ENCODE data around the gene GNB1L.

The GNB1L gene

DNA sequence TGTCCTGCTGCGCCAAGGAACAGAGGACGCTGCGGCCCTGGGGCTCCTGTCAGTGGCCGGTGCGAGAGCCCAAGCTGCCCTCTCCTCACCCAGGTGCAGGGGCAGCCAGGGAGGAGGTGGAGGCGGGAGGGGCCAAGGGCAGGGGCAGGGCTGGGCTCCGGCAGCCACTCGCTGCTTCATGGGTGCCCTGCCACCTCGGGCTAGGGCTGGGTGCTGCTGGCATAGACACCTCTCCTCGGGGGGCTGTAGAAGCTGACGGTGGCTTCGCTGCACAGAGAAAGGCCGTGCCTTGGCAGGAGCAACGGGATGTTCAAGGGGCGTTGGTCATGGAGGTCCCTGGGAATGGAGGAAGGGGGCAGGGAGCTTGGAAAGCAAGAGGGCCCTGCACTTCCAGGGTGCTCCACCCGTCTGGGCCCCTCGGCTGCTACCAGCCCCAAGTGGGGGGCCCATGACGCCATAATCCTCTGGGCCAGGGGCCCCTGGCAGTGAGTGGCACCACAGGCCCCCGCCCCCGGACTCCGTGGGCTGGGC, 95.7 kb downstream of the GNB1L start:
- DNase-seq: no peak

DNA sequence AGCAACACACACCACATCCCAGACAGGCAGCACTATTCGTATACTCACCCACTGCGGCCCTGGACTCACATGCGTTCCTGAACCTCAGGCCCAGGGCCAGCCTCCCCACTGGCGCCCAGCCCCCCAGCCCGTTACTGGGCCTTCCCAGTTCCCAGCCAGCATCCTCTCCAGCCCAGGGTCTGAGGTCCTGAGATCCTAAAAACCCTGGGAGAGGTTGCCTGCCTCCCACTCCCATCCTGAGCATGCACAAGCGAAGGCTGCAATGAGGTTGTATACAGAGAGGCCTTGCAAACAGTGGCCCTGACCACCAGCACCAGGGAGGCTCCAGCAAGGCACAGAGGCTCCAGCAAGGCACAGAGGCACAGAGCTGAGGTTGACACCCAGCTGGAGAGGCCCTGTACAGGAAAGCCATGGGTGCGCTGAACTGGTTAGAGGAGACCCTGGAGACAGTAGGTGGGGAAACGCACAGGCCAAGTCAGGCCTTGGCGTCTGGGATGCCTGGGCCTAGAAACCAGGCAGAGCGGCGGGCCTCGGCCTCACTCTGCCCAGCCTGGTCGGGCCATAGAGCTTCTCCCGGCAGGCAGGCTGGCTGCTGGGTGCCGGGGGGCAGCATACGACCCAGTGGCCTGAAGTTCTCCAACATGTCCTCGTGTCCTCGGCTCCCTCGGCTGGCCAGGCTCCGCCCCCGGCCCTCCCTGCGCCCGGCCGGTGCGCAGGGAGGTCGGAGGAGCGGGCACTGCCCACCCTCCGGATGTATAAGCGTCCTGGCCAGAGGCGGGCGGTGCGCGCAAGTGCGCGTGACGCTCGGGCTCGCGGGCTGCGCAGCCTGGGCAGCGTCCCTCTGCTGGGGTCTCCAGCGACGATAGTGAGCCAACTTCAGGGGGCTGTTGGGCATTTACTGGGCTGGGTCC, 96.4 kb downstream of the GNB1L start:
- DNase-seq: no peak

DNA sequence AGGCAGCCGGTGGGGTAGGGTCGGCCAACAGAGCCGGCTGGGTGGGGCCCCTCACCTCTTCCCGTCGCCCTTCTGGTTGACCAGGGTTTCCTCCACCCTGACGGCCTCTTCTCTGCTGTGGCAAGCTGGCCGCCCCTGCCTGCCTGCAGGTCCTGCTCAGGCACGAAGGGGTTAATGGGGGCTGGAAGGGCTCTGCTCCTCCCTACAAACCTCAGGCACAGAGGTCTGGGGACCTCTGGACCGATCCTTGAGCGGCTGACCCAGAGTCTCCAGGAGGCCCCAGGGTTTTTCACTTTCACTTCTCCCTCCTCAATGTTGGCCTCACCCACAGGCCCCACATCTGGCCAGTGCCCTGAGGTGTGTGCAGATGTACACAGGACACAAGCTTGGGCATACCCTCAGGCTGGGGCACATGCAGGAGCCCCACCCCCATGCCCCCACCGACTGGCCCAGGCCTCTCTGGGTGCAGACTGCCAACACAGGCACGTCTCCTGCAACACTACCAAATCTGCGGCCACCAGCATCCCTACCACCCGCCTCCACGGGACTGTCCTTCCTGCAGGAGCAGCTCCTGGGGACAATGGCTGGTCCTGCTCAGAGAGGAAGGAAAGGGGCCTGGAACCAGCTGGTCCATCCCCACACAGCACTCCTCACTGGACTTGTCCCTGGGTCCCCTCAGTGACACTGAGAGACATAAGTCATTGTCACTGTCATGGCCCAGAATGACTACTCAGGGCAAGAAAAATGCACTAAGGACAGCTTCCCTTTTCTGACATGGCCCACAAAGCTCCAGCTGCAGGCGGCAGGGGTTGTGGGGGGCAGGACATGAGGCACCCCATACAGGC, 97.3 kb downstream of the GNB1L start:
- DNase-seq: no peak

DNA sequence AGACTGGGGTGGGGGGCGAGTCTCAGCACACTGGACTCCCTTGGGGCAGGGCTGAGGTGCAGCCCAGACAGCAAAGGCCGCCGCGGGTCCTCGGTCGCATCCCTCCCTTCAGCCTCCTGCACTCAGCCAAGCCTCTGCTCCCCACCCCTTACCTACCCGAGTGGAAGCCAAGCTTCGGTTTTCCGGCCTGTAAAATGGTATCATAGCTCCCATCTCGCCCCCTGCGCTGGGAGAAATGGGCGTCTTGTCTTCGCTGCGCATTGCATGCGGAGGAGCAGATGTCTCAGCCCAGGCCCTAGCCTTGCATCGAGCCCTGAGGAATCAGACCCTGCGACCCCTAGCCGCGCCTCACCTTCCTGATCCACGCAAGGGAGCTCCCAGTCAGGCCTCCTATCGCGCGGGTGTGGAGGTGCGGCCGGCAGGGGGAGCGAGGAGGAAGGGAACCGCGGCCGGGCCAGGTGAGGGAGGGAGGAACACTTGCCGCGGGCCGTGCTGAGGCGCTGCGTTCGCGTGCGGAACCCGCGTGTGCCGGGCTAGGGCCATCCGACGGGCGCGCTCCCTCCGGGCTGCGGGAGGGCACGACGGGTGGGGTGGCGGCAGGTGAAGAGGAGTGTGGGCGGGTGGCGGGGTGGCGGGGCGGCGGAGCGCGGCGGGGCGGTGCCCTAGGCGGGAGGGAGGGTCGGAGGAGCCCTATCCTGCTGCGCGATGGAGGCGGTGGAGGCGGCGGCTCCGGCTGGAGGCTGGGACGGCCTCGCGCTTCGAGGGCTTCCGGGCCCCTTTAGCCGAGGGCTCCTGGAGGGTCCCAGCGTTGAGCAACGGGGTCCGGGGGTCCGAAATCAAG, 98.2 kb downstream of the GNB1L start:
- DNase-seq: peak; percentile 62

DNA sequence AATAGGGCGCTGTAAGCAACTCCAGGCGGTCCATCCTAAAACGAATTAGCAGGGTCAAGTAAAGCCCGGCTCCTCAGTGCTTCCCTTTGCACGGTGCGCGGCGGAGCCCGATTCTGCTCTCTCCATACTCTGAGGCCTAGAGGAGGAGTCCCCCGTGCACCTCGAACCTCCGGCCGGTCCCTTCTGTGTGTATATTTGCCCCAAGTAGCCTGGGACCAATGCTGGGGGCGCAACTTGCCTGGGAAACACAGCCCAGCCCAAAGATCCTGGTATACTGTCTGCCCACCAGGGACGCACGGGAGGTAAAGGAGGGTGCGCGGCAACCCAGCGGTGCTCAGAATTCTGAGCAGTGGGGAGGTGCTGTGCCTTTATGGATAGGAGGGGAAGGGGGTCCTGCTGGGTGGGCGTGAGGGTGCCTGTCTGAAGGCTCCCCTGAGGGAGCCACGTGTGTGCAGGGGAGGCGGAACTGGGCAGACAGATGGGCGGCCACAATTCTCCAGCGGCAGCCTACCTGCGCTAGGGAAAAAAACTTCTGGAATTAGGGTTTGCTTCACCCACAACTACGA, 98.9 kb downstream of the GNB1L start:
- no peak for DNase-seq

DNA sequence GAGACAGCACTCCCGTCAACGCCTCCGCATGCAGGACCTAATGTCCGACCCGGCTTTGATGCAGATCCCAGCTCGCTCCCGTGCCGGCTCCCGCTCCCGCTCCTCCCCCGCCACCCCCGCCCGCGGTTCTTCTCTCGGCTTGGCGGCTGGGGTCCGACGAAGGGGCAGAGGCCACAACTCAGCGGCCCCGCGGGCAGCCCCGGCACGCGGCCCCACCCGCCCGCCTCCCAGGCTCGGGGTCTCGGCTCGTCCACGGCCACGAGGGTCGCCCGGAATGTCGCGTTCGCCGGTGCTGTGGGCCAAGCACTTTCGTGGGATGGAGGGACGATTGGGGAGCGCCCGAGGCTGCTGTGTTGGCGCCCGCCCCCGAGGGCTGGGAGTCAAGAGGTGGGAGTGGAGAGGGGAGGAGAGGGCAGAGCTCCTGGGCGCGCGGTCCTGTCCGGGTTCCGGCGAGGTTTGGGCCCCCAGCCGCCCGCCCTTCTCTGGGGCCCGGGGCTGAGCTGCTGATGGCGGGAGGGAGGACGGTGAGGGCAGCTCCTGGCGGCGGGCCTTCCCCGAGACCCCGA, 99.4 kb downstream of the GNB1L start:
- DNase-seq: no peak

DNA sequence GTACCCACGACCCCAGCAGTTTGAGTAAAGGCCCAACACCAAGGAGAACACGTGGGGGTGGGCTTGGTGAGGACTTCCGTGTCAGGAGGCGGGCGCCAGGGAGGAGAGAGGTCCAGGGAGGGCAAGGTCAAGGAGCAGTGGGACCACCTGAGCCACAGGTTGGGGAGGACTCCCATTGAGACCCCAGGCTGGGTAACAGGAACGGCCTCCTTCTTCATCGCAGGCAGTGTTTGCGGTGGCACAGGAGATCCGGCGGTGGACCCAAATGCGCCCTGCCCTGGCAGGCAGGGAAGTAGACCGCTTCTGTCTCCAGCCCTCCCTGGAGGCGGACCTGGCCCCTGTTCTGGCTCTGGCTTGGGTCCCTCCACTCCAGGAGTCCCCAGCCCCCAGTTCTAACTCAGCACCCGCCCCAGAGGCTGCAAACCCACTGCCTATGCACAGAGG, 100.0 kb downstream of the GNB1L start:
- no peak for DNase-seq

DNA sequence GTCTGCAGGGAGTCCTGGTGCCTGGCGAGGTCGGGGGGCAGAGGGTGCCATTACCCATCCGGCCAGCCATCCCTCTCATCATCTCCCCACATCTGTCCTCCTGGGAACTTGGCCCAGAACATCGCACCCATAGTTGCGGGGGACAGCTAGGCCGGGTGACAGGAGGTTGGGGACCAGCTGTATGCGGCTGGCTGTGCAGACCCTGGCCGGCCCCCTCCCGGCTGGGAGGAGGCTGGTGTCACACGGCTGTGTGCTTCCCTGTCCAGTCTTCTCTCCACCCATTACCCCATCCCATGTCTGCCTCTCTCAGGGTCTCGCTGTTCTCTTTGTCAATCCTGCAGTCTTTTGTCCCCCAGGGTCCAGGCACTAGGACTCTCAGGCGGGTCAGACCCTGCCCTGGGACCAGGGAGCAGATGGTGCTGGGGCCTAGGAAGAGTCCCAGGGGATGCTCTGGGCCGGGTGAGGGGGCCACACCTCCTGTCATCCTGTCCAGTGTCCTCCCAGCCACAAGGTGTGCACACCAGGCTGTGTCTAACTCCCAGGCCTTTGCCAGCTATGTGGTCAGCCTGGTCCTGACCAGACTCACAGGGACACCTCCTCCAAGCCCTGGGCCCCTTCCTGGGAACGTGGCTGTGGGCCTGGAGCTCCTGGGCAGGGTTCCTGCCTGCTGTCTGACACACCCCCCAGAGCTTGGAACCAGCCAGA, 100.5 kb downstream of the GNB1L start:
- DNase-seq: no peak

DNA sequence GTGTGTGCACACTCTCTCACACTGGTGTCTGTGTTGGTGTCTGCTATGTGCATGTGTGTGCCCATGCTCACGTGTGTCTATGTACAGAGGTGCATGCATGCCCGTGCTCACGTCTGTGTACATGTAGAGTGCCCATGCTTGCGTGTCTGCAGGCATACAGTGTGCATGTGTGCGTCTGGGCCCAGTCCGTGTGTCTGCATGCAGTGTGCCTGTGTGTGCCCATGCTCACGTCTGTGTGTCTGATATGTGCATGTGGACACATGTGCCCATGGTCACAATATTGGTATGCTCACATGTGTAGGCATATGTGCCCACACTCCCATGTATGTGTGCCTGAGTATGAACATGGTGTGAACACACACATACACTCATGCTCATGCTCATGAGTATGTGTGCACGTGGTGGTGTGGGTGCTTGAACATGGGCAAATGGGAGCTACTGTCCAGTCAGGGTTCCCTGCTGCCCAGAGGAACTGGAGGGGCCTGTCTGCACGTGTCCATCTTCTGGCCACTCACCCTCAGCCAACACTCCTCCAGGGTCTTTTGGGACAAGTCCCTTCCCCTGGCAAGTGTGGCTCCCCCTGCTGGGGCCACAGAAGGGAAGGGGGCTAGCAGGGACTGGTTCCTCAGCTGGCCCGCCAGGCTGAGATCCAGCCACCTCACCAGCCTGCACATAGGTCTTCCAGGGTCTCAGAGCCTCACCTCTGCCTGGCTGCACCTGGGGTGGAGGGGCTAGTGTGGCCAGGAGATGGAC, 101.4 kb downstream of the GNB1L start:
- DNase-seq: no peak

DNA sequence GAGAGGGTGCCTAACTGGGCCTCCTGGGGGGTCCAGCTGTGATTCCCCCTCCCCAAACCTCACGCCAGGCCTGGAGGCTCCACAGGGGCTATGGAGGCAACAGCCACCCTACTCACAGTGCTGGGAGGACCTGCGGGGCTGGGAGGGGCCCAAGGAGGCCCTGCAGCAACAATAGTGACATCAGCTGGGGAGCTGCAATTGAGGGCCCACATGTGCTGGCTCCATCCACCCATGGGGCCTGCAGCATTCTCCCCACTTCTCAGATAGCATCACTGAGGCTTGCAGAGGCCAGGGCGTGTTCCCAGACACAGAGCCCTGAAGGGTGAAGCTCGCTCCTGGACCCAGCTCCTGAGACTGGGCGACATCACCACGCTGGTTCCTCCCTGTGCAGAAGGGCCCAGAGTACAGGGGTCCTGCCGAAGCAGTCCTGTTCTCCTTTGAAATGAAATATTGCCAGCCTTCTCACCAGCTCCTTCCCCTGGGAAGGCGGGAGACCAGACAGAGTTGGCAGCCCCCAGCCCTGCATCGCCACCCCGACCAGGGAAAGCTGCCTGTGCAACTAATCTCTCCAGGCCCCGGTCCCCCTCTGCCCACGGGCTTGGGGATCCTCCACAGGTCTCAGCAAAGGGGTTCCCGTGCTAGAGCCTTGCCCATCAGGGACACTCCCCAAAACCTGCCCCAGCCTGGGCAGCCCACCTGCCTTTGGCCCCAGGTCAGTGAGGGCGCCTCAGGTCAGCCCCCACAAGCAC, 103.0 kb downstream of the GNB1L start:
- DNase-seq: no peak

DNA sequence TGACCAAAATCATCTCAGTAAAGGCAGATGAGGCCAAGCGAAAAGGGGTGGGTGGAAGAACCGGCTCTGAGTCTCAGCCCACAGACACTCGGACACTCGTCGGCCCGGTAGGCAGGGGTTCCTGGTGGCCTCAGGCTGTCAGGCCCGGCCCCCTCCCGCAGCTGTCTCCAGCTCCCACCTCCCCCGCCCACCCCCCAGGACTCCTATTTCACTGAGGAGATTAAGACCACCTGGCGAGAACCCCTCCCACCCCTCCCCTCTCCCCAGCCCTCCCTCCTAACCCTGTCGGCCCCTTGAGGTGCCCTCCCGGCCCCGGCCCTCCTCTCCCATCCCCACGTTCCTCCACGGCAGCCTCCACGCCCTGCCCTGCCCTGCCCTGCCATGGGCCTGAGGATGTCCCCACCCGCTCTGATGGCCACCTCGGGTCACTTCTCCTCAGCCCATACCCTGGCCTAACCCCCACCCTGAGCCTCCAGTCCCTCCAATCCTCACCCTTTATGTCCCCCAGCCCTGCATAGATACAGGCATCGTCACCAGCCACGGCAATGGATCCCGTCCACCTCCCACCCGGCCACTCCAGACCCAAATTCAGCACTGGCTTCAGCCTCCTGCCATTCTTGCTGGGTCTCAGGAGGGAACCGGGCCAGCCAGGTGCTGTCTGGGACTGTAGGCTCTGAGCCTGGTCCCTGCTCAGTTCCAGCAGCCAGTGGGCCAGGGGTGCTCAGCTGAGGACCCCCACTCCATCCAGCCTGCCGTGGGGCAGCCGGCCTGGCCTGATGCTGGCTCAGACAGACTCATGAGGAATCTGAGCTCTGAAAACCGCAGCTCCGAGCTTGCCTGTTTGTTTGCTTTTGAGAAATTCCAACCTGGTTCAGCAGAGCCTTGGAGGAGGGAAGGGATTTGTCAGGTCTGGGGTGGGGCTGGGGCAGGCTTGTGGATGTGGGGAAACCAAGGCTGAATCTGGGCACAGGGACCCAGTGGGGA, 103.9 kb downstream of the GNB1L start:
- no peak for DNase-seq

DNA sequence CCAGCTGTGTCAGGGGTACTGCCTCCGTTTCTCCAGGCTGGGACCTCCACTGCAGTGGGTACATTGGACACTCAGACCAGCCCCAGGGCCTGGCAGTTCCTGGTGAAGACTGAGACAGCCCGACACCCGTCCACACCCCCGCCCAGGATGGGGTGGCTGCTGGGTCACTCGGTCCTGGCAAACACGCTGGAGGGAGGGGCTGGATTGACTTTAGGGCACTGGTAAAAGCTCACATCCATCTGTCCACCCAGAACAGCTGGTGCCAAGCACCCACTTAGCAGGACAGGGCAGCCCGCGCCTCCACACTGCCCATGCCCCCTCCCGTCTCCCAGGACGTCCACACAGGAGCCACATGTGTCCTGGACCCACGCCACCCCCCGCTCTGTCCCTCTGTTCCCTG, 104.8 kb downstream of the GNB1L start:
- DNase-seq: no peak

DNA sequence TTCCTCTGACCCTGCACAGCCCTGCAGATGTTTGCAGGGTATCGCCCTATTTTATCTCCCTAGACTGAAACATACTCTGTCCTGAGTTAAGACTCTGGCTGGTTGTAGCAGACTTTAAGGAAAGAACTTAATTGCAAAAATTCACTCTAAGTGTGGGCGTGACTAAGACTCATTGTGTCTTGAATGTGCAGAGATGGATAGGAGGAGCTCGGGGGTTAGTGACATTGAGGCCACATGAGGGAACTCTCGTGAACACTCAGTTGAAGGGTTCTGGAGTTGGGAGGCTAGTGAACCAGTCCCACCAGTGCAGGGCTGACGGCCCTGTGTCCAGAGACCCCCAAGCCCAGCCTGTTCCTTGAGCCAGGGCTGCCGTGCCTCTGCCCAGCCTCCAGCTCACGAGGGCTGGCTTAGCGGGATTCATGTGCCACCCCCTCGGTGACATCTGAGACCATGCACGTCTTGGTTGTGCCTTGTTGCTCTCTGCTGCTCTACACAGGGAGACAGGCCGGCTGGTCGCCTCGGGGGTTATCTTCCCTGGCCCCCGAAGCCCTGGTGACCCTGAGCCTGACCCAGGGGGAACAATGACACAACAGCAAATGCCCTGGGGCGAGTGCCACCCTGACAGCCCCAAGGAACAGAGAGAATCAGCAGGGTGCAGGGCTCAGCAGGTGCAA, 105.5 kb downstream of the GNB1L start:
- no peak for DNase-seq

DNA sequence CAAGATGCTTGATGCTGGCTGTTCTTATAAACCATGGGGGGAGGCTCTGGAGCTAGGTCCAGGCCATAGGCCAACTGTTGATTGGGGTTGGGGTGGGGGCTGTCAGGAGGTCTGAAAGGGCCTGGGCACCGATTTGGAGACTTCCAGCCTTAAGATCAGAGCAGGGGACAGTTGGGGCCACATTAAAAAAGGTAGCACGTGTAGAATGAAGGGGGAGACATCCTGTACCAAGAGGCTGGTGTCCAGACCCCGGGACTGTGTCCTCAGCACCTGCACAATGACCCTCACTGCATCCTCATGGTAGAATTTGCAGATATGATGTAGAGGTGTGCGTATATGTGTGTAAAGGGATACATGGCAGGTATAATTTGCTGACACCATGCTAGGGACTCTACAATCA, 106.5 kb downstream of the GNB1L start:
- DNase-seq: no peak

DNA sequence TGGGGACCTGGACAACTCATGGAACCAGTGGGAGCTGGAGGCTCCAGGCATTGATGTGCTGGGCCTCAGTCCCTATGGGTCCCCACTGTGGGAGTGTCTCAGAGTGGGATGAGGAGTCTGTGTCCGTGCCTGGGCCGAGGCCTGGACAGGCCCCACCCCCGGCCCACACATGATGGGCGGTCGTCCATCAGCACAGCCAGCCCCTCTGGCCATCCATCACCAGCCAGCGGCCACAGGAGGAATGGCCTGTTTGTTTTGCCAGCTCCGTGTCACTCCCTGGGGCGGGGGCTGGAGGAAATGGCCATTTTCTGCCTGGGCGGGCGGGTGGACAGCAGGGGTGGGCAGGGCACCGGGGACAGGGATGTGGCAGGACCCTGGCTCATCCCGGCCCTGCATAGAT, 107.1 kb downstream of the GNB1L start:
- no peak for DNase-seq

DNA sequence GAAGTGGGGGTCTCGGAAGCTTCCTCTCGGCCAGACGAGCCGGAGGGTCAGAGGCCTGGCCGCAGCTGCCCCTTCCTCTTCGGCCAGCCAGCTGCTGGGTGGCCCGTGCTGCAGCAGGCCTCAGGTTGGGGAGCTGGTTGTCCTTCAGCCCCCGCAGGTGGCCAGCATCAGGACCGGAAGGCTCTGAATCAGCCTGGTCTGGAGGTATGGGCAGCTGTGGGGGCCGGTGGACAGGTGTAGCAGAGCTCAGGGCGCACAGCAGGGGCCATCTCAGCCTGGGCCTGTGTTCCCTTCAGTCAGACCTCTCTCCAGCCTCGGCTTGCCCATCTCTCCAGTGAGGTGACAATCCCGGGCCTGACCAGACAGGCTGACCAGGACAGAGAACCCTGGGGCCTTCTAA, 107.9 kb downstream of the GNB1L start:
- DNase-seq: no peak

DNA sequence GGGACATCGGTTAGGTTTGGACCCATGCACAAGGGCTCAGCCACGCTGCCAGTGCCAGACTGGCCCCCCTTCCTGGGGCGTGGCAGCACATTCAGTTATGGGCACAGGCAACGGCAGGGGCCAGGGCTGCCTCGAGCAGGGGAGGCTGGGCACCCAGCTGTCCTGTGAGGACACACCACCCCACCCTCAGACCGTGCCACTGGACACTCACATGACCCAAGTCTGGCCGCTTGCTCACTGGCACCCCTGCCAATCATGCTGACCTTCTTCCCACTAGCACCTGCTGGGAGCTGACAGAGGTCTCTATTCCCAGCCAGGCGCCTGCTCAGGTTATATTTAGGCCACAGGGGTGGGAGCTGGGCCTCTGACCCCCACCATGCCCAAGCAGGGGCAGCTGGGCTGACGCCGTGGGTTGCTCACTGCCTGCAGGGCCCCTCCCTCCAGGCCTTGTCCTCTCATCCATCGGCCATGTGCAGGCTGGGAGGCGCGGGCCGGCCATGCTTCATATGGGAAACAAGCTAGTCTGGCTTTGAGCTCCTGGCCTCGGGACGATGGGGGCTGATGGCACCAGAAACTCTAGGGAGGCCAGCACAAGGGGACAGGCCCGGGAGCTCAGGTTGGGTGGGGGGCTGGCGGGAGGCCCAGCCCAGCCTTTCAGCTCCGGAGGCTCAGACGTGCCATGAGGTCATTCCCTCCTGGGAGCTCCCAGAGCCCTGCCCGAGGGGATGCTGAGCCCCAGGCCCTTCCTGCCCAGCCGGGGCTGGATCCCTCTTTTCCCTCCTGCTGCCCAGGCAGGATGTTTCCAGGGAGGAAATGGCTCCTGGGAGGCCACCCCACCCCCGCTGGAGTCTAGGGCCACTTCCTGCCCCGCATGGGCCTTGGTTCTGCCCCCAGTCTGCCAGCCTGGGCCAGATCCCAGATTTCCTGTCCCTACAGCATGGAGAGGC, 109.2 kb downstream of the GNB1L start:
- DNase-seq: no peak

All from stimulated activated CD4-positive, alpha-beta T cell treated with anti-CD3 and anti-CD28 coated beads, Interleukin-4, amount 100 ng/mL, for 24 hours (primary cell).